ENCODE results near the gene ATF3. TPM values are rescaled to one million over a fixed set of nuclear protein-coding genes. Genes with fewer than 3 reads are reported as not detected.

ATF3 gene
- total and polyA plus RNA-seq, 2 donors (not counting 1 experiment from before 2014, with no cell fraction given), result 33.8 to 35.7 TPM

GRCh38 chr1:212609701-212610574 lies 1.4 kb downstream of the ATF3 start:
- Histone ChIP-seq H3K4me3 (replicated peaks in 1 of 4; ENCODE audit: control extremely low read depth in 1 of 4, insufficient read depth in 1 of 4, low read depth in 3 of 4, low read length in 4 of 4) (peak overlapping the region; percentile 65 to 87 (median 78)), H3K9ac (ENCODE audit: insufficient read depth, low read length) (peak overlapping the region; percentile 98), H3K79me2 (ENCODE audit: control insufficient read depth, insufficient read depth, low read length) (peaks cover 43% of the 10 kb centered on the region), H3K27ac (ENCODE audit: insufficient read depth, low read length) (peak overlapping the region; percentile 95), H2AFZ (ENCODE audit: low read length) (no peak overlapping the region), H3K4me2 (ENCODE audit: extremely low read depth, insufficient read depth, low read length) (peak overlapping the region; percentile 73), H3K27me3 (ENCODE audit: control insufficient read depth, insufficient read depth, low read length) (peaks cover 30% of the 10 kb centered on the region), H3K36me3 (ENCODE audit: control insufficient read depth, insufficient read depth, low read length) (peaks cover 3% of the 10 kb centered on the region), H4K20me1 (ENCODE audit: control insufficient read depth, extremely low read depth, insufficient read depth, low read length) (no peaks in the 10 kb centered on the region), H3K4me1 (ENCODE audit: control insufficient read depth, extremely low read depth, insufficient read depth, low read length) (peaks cover 12% of the 10 kb centered on the region), H3K9me3 (ENCODE audit: control insufficient read depth, insufficient read depth, low read depth, low read length) (no peaks in the 10 kb centered on the region)
- TF ChIP-seq CTCF (conservative IDR thresholded peaks at IDR 0.05 in 1 of 2, IDR thresholded peaks at IDR 0.05 in 1 of 2; ENCODE audit: low read depth in 1 of 2, low read length in 2 of 2), result no peak
- no peak for TF ChIP-seq EZH2 (IDR thresholded peaks at IDR 0.05; ENCODE audit: low read length, missing control alignments)
- peak; percentile 23 to 37 for DNase-seq (ENCODE audit: low read depth in 2 of 2)

- peaks cover 24% of the 10 kb centered on the region for H3K27me3 ChIP-seq (ENCODE audit: control insufficient read depth, insufficient read depth, low read length)
- H2AFZ ChIP-seq (ENCODE audit: low read length), result no peak overlapping the region
- H3K27ac ChIP-seq (ENCODE audit: insufficient read depth, low read length), result no peak overlapping the region
- H3K4me3 ChIP-seq (replicated peaks in 1 of 4; ENCODE audit: control extremely low read depth in 1 of 4, insufficient read depth in 1 of 4, low read depth in 3 of 4, low read length in 4 of 4), result peak overlapping the region; percentile 3 to 87 (median 72)
- no peak overlapping the region for H3K9ac ChIP-seq (ENCODE audit: insufficient read depth, low read length)
- peaks cover 12% of the 10 kb centered on the region for H3K4me1 ChIP-seq (ENCODE audit: control insufficient read depth, extremely low read depth, insufficient read depth, low read length)
- no peak for DNase-seq (ENCODE audit: low read depth in 2 of 2)
- H3K79me2 ChIP-seq (ENCODE audit: control insufficient read depth, insufficient read depth, low read length), result peaks cover 45% of the 10 kb centered on the region
- no peaks in the 10 kb centered on the region for H3K9me3 ChIP-seq (ENCODE audit: control insufficient read depth, insufficient read depth, low read depth, low read length)
- peaks cover 8% of the 10 kb centered on the region for H3K36me3 ChIP-seq (ENCODE audit: control insufficient read depth, insufficient read depth, low read length)
- H3K4me2 ChIP-seq (ENCODE audit: extremely low read depth, insufficient read depth, low read length), result peak overlapping the region; percentile 41
- no peak for TF ChIP-seq CTCF (conservative IDR thresholded peaks at IDR 0.05 in 1 of 2, IDR thresholded peaks at IDR 0.05 in 1 of 2; ENCODE audit: low read depth in 1 of 2, low read length in 2 of 2)
- TF ChIP-seq EZH2 (IDR thresholded peaks at IDR 0.05; ENCODE audit: low read length, missing control alignments), result no peak
- no peaks in the 10 kb centered on the region for H4K20me1 ChIP-seq (ENCODE audit: control insufficient read depth, extremely low read depth, insufficient read depth, low read length)
These were observed 2.0 kb downstream of the ATF3 start for GRCh38 chr1:212610575-212610967.

DNA sequence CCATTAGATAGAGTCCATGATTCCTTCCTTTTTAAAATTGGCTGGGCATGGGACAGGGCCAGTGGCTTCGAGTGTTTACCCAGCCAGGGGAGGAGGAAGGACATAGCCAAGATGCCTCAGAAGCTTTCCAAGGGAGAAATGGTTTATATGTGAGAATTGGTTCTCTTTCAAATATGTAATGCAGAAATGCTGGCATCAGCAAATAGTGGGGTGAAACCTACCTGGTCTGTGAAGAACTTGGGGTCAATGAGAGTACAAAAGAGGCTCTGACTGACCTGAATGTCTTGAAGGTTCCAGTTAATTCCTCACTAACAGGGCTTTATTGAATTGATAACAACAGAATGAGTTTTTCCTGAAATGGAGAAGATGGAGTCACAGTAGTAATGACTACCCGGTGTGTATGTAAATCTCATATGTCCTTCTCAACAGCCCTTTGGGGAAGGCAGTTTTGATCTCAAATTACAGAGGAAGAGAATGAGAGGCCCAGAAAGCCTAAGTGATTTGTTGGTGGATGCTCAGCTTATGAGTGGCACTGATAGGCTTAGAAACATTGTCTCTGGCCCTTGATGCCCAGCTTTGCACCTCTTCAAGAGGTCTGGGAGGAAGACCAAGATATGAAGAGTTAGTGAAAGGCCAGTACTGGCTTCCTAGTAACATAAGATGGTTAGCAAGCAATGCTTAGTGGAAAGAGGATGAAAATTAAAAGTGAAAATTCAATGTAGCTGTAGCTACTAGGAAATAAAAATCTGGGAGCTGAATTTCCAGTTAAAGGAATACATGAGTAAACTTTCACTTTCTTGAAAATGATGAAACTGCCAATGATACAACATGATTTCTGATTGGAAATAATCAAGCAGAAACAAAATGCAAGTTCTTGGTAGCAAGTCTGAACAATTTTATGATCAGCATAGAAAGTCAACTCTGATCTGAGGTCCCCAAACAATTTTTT lies 2.7 kb downstream of the ATF3 start:
- Histone ChIP-seq H3K9ac (ENCODE audit: insufficient read depth, low read length) (no peak overlapping the region), H3K27ac (ENCODE audit: insufficient read depth, low read length) (no peak overlapping the region), H3K36me3 (ENCODE audit: control insufficient read depth, insufficient read depth, low read length) (peaks cover 9% of the 10 kb centered on the region), H3K27me3 (ENCODE audit: control insufficient read depth, insufficient read depth, low read length) (peaks cover 17% of the 10 kb centered on the region), H2AFZ (ENCODE audit: low read length) (no peak overlapping the region), H4K20me1 (ENCODE audit: control insufficient read depth, extremely low read depth, insufficient read depth, low read length) (no peaks in the 10 kb centered on the region), H3K4me2 (ENCODE audit: extremely low read depth, insufficient read depth, low read length) (peak overlapping the region; percentile 65), H3K79me2 (ENCODE audit: control insufficient read depth, insufficient read depth, low read length) (peaks cover 45% of the 10 kb centered on the region), H3K9me3 (ENCODE audit: control insufficient read depth, insufficient read depth, low read depth, low read length) (no peaks in the 10 kb centered on the region), H3K4me1 (ENCODE audit: control insufficient read depth, extremely low read depth, insufficient read depth, low read length) (peaks cover 12% of the 10 kb centered on the region), H3K4me3 (replicated peaks in 1 of 4; ENCODE audit: control extremely low read depth in 1 of 4, insufficient read depth in 1 of 4, low read depth in 3 of 4, low read length in 4 of 4) (peak overlapping the region in 1 of 4 experiments; percentile 87)
- no peak for DNase-seq (ENCODE audit: low read depth in 2 of 2)
- TF ChIP-seq EZH2 (IDR thresholded peaks at IDR 0.05; ENCODE audit: low read length, missing control alignments) (no peak), CTCF (conservative IDR thresholded peaks at IDR 0.05 in 1 of 2, IDR thresholded peaks at IDR 0.05 in 1 of 2; ENCODE audit: low read depth in 1 of 2, low read length in 2 of 2) (no peak)
